Frontal cortex (tissue), 4 donors: ENCODE data around the gene BCL3. TPM values are rescaled to one million over a fixed set of nuclear protein-coding genes. Genes with fewer than 3 reads are reported as not detected.
"Not testable (repeated sequence)": the region's sequence is repeated elsewhere in the genome, so short reads cannot be mapped to it uniquely, and the experiment has no call there.

ENCODE experiments used
- DNase-seq, 2 donors: peaks; one replicate each; pipeline ENCODE4 v3.0.0; 2012; ENCODE audit warnings: low spot score in 2 of 2
- FAIRE-seq: peaks from 2 replicates; lab custom pipeline; 2012; peaks lifted over from hg19 to GRCh38; lab: Jason Lieb, UNC
- total RNA-seq: library from RNA; depleted of rRNA; stranded (reverse); fragments of >200 nt; gene quantifications from one replicate; pipeline ENCODE4 v1.2.3, GENCODE V29; 2014
- donor health status: control.
- donor health status: control.
- donor health status: control.

The BCL3 gene
- total RNA-seq, 1 donor from 2014 or later, result 0.41 TPM

DNA sequence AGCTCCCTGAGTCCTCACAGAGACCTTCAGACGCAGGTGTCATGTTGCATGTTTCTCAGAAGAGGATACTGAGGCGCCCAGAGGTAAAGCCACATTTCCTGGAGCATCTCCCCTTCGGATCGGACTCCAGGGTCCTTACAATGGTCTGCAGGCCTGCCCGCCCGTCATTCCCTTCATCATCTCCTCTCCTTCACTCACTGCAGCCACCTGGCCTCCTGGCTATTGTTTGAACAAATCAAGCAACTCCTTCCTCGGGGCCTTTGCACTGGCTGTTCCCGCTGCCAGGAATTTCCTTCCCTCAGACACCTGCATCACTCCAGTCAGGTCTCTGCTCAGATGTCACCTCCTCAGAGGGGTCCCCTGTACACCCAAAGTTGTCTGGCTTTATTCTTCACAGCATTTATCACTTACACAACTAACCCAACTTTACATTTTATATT, 29.2 kb upstream of the BCL3 start:
- DNase-seq (no peak), FAIRE-seq (no peak)

DNA sequence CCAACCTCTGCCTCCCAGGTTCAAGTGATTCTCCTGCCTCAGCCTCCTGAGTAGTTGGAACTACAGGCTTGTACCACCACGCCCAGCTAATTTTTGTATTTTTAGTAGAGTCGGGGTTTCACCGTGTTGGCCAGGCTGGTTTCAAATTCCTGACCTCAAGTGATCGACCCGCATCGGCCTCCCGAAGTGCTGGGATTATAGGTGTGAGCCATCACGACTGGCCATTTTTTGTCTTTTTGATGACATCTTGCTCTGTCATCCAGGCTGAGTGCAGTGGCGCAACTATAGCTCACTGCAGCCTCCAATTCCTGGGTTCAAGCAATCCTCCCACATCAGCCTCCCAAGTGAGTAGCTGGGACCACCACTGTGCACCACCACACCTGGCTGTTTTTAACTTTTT, 28.1 kb upstream of the BCL3 start:
- DNase-seq, FAIRE-seq: not testable (repeated sequence)

DNA sequence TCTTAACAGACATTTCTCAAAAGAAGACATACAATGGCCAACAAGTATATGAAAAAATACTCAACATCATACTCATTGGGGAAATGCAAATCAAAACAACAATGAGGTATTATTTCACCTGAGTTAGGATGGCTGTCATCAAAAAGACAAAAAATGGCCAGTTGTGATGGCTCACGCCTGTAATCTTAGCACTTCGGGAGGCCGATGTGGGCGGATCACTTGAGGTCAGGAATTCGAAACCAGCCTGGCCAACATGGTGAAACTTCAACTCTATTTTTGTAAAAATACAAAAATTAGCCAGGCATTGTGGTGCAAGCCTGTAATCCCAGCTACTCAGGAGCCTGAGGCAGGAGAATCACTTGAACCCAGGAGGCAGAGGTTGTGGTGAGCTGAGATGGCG, 27.6 kb upstream of the BCL3 start:
- DNase-seq (no peak), FAIRE-seq (no peak)

DNA sequence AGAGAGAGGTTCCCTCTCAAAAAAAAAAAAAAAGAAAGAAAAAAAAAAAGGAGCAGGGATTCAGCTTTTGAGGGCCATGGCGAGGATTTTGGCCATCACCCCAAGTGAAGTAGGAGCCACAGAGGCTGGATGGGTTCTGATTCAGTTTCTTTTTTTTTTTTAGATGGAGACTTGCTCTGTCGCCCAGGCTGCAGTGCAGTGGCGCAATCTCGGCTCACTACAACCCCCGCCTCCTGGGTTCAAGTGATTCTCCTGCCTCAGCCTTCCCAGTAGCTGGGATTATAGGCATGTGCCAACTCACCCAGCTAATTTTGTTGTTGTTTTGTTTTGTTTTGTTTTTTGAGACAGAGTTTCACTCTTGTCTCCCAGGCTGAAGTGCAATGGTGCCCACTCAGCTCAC, 27.1 kb upstream of the BCL3 start:
- FAIRE-seq, DNase-seq: not testable (repeated sequence)

DNA sequence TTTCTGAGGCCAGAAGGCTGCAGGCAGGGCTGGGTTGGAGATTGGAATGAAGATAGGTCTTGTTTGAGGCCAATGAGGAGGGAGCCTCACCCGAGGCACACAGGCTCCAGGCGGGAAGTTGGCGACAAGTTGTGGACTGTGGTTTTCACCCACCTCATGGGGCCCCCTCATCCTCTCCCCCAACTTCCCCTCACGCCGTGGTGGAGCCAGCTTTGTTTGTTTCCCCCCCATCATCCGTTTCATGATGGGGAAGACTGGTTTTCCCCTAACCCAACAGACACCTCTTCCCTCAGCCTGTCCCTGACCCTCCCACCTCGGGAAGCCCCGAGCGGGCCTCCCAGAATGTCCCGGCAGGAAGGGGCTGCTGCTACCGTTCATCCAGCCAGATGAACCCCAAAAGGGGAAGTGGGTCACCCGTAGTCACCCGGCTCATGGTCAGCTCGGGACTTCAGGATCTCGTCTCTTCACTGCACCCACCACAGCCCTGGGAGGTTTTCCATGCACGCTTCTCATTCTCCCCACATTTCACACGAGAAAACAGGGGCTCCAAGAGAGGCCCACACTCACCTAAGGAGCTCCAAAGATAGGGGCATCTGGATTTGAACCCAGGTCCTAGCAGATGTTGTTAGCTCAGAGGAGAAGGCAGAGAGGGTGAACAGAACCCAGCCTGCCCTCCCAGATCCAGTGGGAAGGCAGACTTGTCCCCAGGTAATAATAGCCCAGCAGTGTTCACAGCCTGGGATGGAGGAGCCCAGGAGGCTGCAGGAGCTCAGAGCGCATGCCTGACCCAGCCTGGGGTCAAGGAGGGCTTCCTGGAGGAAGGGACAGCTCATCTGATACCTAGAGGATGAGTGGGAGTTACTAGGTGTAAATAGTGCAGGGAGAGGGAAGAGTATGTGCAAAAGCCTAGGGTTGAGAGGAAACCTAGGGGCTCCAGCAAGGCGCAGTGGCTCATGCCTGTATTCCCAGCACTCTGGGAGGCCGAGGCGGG, 26.1 kb upstream of the BCL3 start:
- no peak for FAIRE-seq

DNA sequence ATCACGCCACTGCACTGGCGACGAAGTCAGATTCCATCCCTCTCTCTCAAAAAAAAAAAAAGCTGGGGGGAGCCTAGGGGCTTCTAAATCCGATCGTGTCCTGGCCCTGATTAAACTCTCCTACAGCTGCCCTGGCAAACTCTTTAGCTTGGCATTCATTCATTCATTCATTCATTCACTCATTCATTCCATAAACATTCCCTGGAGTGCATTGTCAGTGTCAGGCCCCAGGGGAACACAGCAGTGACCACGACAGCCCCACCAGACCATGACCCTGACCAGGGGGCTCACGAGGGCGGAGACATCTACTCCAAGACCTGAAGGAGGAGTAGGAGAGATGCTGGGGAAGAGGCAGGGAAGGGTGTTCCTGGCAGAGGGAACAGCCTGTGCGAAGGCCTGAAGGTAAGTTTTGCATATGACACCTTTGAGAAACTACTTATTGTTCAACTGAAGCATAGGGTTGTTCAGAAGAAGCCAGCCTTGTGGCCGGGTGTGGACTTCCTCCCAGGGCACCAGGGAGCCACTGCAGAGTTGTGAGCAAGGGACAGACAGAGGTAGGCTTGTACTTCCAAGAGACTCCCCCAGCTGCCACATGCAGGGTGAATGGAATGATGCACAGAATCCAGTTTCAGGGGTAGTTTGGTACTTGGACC, 25.1 kb upstream of the BCL3 start:
- no peak for FAIRE-seq

More for the DNA sequence above, 26.1 kb upstream of the BCL3 start:
- no peak for DNase-seq

DNA sequence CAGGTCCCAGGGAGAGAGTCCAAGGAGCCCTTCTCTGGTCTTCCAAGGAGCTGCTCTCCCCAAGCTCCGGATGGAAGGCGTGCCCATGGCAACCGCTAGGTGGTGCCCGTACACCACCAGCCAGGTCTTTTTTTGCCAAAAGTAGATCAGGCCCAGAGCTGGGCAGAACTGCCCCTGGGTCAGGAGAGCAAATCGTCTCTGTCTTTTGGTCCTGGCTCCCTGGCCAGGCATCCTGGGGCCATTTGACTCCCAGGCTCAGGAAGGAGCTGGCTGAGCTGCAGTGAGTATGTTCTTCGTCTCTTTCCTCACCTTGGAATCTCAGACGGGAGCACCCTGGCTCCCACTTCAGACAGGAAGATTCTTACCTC, 24.6 kb upstream of the BCL3 start:
- peak; percentile 62 to 87 for DNase-seq
- FAIRE-seq, result no peak

More for the DNA sequence above, 25.1 kb upstream of the BCL3 start:
- no peak for DNase-seq

DNA sequence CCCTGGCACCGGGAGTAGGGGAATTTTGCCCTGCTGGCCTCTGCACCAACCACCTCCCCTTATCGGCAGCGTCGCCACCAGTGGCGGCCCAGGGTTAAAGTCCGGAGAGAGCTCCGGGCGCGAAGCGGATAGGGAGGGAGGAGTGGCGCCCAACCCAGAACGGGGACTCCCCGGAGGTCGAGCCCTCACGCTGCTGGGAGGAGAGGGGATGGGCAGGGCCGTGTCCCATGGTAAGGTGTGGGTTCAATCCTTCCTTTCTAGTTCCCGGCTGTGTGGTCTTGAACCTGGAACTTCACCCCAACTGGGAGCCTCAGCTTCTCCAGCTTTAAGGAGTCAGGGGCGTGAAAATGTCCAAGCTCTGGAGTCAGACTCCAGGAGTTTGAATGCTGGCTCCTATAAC, 23.3 kb upstream of the BCL3 start:
- DNase-seq, result no peak
- FAIRE-seq, result no peak

DNA sequence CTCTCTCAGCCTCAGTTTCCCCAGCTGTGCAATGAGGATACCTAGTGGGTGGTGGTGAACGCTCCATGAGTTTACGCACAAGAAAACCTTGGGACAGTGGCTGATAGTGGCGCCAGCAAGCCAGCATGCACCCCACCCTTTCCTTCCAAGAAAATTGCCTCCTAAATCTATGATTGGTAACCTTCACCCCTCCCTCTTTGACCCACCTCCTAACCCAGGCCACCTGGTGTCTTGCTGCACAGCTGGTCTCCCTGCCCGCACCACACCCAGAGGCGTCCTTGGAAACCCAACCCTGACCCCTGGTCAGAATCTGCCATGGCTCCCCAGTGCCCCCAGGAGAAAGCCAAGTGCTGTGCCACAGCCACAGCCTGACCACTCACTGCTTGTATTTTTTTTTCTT, 22.8 kb upstream of the BCL3 start:
- FAIRE-seq (no peak), DNase-seq (no peak)

DNA sequence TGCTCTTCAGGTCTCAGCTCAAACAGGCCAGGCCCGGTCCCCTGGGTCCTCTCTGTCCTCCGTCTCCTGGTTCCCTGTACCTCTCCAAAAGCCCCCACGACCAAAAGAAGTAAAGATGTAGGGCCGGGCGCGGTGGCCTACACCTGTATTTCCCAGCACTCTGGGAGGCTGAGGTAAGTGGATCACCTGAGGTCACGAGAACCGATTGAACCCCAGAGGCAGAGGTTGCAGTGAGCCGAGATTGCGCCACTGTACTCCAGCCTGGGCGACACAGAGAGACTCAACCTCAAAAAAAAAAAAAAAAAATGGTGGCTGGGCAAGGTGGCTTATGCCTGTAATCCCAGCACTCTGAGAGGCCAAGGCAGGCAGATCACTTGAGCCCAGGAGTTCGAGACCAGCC, 22.0 kb upstream of the BCL3 start:
- DNase-seq (no peak), FAIRE-seq (no peak)

DNA sequence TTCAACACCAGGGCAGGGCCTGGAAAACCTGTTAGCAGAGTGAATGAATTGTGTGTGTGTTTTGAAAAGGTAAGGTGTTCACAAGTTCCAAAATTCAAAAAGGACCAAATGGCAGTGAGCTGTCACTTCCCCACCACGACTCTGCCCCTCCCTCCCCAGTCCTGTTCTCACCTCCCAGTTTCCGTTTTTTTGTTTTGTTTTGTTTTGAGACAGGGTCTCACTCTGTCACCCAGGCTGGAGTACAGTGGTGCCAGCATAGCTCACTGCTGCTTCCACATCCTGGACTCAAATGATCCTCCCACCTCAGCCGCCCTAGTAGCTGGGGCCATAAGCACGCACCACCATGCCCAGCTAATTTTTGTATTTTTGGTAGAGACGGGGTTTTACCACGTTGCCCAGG, 20.3 kb upstream of the BCL3 start:
- DNase-seq, result no peak
- FAIRE-seq, result no peak

DNA sequence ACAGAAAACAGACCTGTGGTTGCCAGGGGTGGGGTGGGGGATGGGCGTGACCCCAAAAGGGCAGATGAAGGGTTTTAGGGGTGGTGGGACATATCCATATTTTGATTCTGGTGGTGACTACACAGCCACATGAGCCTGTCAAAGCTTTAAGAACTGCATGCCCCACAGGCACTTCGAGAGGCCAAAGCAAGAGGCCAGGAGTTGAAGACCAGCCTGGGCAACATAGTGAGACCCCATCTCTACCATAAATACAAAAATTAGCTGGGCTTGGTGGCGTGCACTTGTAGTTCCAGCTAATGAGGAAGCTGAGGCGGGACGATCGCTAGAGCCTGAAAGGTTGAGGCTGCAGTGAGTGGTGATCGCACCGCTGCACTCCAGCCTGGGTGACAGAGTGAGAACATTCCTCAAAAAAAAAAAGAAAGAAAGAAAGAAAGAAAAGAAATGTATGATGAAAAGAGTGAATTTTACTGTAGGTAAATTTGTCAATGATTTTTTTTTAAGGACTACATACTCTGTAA, 18.9 kb upstream of the BCL3 start:
- FAIRE-seq (no peak), DNase-seq (no peak)

DNA sequence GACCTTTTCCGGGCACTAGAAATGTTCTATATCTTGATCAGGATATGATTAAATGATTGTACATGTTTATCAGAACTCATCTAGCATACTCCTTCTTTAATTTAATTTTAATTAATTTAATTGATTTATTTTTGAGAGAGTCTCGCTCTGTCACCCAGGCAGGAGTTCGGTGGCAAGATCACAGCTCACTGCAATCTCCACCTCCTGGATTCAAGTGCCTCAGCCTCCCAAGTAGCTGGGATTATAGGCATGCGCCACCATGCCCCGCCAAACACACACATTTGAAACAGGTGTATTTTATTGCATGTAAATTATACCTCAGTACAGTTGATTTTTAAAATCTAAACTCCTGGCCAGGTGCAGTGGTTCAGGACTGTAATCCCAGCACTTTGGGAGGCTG, 17.4 kb upstream of the BCL3 start:
- FAIRE-seq, result no peak
- DNase-seq, result no peak

DNA sequence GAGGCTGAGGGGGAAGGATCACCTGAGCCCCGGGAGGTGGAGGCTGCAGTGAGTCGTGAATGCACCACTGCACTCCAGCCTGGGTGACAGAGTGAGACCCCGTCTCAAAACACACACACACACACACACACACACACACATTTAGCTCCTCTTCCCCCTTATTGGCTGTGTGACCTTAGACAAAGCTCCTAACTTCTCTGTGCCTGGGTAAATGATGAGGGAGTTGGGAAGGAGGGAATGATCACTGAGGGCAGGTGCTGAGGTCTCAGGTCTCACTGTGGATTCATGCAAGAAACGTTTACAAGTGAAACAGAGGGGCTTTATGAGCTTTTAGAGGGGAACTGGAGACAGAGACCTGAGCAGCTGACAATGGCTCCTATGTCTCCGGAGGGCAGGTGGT, 16.9 kb upstream of the BCL3 start:
- no peak for DNase-seq
- no peak for FAIRE-seq

DNA sequence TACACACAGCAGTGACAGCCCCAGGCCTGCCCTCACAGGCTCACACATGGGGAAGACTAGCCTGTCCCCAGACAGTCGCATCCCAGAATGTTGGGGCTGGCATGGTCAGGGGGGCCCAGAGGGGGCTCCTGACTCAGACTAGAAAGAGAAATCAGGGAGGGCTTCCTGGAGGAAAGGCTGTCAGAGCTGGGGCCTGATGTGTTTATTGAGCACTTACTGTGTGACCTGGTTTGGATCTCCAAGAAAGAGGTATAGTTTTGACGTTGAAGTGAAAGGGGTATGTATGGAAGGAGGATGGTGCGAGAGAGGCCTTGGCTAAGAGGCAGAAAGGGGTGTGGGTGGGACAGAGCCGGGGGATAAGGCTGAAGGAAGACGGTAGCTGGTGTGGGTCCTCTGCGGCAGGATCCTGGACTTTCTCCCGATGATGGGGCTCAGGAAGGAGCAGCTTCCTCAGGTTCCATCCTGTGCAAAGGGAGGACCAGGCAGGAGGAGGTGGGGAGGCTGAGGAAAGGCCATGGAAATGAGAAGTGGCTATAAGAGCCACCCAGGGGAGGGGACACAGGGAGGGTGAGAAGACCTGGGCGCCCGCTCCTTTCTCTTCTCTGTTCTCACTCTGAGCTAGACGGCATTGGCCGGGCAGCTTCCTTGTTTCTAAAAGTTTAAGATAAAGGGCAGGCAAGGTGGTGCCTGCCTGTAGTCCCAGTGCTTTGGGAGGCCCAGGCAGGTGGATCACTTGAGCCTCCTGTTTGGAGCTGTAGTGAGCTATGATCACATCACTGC, 16.1 kb upstream of the BCL3 start:
- FAIRE-seq, result no peak
- no peak for DNase-seq

DNA sequence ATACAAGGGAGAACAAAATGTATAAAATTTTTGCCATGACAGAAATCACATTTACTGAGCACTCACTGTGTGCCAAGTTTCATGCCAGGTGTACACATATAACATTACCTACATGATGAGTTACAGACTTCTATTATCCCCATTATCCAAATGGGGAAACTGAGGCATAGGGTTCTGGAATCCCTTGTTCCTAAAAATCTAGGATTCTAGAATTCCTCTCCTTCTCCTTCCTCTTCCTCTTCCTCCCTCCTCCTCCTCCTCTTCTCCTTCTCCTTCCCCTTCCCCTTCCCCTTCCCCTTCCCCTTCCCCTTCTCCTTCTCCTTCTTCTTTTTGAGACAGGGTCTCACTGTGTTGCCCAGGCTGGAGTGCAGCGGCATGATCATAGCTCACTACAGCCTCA, 14.2 kb upstream of the BCL3 start:
- DNase-seq (no peak), FAIRE-seq (no peak)

DNA sequence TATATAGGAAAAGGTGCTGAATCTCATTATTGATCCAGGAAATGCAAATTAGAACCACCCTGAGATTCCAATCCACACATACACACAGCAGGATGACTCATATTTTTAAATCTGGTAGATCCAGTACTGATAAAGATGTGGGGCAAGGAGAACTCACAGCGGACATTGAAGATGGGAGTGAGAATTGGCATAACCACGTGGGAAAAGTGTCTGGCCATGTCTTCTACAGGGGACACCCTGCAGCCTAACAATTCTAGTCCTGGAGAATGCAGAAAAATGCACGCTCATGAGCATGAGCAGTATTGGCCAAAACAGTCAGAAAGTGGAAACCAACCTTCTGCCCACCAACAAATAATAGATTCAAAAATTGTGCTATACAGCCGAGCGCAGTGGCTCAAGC, 13.5 kb upstream of the BCL3 start:
- DNase-seq, result no peak
- no peak for FAIRE-seq

DNA sequence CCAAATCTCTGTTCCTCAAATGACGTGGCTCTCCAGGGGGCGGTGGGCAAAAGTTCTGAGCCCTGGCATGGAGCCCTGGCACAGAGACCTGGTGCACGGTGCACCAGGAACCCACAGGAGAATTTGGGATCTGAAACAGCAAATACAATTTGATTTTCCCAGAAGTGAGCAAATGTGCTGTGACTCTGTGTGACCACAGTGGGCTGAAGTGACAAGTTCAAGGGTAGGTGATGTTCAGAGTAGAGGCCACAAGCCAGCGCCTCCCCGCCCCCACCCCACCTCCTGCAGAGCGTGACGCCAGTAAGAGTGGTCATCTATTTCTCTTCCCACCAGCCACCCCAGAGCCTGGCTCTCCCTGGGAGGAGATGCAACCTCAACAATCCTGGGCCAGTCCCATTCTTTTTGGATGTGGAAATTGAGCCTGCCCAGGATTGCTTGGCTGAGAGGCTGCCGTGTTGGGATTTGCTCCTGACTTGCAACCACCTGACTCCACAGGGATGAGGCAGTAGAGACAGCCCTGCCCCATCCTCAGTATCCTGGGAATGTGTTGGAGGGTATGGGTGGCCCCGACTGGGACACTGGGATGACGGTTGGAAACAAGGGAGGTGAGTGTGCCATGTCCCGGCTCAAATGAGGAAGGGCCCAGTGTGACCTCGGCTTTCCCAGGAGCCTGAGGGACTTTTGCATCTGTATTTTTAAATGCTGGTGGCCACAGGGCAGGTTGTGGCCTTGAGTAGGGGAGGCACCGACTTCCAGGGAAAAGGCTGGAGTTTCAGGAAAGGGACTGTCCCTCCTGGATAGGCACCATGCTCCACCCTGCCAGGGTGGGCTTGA, 11.1 kb upstream of the BCL3 start:
- no peak for DNase-seq
- FAIRE-seq, result no peak

DNA sequence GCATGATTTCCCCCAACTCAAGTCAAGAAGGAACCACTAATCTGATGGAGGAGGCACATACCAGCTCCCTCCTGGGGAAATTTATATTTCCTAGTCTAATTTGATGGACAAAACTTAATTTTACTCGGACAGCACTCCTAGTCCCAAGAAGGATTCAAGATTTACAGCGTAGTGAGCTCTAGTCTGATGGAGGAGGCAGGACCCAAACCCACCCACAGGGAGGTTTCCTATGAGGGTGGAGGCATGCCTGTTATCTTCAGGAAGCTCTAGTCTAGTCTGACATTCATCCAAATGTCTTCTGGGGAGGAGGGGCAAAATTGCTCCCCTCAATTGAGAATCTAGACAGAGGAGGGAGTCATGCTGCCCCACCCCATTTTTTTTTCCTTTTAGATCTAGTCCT, 10.4 kb upstream of the BCL3 start:
- FAIRE-seq (no peak), DNase-seq (no peak)
